Pulmonary artery endothelial cell (primary cell): Measurements from ENCODE around the gene GEMIN7. TPM values are rescaled to one million over a fixed set of nuclear protein-coding genes. Genes with fewer than 3 reads are reported as not detected.
"Not testable (repeated sequence)": the region's sequence is repeated elsewhere in the genome, so short reads cannot be mapped to it uniquely, and the experiment has no call there.

Source experiments
- DNase-seq: peaks from one replicate; pipeline ENCODE4 v3.0.0-alpha.2; 2011; ENCODE audit warnings: low read depth, low spot score
- total RNA-seq: library from RNA; depleted of rRNA; stranded (reverse); fragments of >200 nt; gene quantifications from 2 replicates; pipeline ENCODE4 v1.2.3, GENCODE V29; 2014

The GEMIN7 gene
- total RNA-seq, 1 donor from 2014 or later = 26.3 TPM

DNA sequence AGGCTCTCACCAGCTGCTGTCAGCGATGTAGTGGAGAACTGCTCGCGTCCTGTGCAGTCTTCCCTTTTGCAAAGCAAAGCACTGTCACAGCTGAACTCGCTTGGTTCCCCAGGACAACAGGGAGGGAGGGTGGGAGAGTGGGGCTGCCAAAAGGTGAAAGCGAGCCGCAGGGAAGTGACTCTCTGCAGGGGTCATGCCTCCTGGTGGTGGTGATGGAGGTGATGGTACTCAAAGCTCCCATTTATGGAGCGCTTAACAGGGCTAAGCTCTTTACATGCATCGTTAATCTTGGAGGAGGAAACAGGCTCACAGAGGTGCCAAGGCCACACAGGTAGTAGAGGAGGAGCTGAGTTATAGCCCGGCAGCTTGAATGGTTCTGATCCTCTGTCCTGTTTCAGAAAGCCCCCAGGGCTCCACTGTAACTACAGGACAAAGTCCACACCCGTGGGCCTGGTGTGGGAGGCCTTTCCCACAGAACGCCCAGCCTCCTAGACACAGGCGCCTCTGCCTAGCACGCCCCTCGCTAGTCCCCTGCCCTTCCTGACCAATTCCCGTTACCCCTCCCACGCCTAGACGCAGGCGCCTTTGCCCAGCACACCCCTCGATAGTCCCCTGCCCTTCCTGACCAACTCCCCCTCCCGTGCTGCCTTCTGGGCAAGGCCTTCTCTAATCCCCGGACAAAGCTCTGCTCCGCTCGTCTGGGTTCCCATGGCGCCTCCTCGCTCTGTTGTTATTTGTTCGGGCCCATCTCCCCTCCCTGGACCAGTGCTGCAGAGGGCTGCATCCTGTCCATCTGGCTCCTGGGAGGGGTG is 24.7 kb downstream of the GEMIN7 start:
- DNase-seq = no peak

DNA sequence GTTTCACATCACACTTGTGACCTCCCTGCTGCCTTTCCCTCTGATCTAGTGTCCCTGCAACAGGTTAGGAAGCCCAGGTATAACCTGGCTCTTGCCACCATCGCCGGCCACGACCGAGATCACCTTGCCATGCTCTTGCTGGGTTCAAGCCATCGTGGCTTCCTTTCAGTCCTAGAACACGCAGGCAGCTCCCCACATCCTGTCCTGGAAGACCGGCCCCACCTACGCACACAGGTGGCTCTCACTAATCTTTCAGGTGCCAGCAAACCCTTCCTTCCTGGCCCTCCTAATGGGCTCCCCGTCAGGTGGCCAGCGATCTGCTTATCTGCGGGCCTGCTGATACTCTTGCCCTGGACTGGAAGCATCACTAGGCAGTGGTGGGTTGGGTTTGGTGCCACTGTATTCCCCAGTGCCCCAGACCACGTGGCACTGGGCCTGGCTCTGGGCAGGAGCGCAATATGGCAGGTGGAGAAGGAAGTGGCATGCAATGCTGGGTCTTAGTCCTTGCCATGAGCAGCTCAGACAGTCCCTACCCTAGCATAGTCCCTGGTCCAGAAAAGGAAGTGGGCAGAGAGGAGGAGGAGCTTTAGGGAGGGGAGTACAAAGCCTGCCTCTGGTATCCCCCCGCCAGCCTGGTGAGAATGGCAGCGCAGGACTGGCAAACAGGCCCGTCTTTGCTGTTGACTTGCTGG is 25.7 kb downstream of the GEMIN7 start:
- DNase-seq = no peak

DNA sequence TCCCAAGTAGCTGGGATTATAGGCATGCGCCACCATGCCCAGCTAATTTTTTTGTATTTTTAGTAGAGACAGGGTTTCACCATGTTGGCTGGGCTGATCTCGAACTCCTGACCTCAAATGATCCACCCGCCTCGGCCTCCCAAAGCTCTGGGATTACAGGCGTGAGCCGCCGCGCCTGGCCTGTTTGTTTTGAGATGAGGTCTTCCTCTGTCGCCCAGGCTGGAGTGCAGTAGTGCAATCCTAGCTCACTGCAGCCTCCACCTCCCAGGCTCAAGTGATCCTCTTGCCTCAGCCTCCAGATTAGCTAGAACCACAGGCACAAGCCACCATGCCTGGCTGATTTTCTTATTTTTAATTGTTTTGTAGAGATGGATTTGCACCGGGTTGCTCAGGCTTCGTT is 27.3 kb downstream of the GEMIN7 start:
- not testable (repeated sequence) for DNase-seq

DNA sequence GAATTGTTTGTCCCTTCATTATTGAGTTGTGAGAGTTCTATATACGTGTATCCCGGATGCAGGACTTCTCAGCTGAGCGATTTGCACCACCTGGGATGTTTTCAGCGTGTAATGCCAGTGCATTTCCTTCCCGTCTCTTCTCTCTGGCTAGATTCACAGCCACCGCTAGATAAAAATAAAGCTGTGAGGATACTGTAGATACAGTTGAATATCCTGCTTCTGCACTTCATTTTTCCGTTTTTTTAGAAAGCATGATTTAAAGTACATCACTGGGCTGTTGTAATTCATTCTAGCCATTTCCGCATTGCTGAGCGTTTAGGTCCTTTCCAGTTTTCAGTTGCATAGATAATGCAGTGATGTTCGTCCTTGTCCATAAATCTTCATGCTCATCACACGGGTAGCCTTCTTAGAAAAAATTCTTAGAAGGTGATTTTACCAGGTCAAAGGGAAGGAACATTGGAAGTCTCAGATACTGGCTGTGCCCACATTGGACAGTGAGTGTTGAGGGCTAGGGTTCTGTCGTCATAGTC is 28.6 kb downstream of the GEMIN7 start:
- no peak for DNase-seq

DNA sequence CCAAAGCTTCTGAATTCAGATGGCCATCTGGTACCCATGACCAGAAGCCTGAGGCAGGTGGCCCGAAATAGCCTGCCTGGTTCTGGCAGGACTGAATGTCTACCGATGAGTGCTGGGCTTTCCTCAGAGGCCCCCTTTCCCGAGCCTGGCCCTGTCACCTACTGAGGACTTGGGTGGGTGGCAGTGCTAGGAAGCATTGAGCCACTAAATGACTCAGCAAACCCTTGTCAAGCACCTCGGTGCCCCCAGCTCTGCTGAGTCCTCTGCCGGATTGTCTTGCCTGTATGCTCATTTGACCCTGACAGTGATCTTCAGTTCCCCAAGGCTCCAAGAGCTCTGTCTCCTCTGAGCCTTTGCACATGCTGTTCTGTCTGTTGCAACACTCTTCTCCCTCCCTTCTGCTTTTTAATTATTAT is 31.8 kb downstream of the GEMIN7 start:
- no peak for DNase-seq

DNA sequence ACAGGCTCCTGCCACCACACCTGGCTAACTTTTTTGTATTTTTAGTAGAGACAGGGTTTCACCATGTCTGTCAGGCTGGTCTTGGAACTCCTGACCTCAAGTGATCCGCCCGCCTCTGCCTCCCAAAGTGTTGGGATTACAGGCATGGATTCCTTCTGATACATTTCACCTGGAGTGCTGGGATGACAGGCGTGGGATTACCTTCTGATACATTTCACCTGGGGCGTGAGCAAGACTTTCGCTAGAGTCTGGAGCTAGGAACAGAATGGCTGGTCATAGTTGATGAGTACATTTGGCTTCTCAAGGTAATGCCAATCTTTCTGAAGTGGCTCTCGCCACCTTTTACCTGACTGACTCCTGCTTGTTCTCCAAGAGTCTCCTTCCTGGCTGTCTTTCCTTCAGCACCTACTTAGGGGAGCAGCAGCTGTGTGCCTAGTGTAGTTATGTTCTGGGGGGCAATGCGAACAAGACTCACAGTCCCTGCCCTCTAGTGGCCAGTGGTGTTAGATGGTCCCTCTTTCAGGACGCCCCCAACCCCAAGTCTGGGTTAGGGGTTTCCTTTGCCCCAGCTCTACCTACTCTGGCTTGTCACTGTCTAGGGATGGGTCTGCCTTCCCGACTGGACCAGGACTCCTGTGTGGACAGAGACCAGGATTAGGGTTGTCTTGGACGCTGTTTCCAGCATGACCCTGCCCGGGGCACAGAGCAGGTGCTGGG is 33.2 kb downstream of the GEMIN7 start:
- DNase-seq = no peak

DNA sequence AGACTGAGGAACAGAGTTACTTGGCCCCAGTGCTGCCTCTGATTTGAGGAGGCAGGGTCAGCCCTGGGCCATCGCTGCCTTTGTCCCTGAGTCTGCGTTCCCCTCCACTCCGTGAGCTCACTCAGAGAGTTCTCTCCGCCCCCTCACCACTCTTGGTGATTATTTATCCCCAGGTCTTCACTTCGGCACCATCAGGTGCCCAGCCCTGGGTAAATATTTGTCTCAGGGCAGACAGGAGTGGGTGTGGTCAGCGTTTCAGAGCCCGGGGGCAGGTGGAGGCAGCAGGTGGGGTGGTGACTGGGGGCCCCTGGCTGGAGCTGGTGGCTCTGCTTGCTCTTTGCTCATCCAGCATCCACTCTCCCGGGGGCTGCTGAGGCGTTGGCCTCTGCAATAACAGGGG is 34.6 kb downstream of the GEMIN7 start:
- no peak for DNase-seq

DNA sequence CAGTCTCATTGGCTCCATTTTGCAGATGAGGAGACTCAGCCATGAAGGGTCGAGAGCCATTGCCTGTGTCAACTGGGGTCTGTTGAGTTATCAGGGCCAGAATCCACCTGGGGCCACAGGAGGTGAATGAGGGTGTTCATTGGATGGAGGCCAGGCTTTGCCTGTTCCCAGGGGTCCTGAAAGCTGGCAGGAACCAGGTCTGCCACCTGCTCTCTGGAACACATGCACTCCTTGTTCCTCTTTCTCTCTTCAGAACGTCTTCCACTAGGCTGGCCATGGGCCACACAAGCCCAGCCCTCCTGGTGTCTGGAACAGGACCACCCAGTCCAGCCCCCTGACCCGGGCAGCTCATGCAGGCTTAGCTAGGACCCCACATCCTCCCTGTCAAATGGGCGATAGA is 35.1 kb downstream of the GEMIN7 start:
- DNase-seq = no peak

DNA sequence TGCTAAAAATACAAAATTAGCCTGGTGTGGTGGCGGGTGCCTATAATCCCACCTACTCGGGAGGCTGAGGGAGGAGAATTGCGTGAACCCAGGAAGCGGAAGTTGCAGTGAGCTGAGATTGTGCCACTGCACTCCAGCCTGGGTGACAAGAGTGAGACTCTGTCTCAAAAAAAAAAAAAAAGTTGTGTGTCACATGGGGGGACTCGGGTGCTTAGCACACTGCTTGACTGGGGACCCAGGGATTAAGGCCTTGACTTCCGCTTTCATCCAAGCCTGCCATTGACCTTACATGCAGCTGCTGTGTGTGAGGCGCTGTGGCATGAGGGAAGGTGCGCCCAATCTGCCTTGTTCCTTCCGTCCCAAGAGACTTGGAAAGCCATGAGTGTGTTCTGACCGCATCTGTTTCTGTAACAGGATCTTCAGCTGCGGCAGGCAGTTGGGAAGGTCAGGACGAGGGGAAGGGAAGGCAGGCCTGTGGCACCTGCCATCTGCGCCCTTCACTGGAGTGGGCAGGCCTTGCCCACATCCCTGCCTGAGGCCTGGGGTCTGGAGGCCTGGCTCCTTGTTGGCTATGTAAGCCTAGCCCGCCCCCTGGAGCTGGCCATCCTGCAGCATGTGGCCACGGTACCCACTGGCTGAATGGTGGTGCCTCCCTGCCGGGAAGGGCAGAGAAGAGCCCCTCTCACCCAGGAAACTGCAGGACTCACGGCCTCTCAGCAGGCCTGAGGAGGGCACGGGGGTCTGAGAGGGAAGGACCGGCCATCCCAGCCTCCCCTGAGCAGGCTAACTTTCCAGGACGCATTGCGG is 37.0 kb downstream of the GEMIN7 start:
- DNase-seq = no peak

DNA sequence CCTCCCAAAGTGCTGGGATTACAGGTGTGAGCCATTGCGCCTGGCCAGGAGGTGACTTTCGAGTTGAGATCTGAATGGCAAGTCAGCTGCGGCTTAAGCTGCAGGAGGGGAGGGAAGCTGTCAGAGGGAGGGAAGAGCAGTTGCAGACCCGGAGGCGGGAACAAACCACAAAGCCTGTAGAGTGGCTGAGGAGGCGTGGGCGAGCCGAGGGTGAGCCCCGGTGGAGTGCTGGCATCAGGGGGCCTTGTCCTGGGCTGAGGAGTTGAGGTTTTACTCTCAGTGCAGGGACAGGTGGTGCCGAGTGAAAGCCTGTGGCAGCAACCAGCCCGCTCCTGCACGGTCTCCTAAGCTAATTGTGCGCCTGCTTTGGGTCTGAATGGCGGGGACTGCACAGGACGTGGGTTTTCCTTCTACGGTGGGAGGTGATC is 38.1 kb downstream of the GEMIN7 start:
- DNase-seq = no peak

DNA sequence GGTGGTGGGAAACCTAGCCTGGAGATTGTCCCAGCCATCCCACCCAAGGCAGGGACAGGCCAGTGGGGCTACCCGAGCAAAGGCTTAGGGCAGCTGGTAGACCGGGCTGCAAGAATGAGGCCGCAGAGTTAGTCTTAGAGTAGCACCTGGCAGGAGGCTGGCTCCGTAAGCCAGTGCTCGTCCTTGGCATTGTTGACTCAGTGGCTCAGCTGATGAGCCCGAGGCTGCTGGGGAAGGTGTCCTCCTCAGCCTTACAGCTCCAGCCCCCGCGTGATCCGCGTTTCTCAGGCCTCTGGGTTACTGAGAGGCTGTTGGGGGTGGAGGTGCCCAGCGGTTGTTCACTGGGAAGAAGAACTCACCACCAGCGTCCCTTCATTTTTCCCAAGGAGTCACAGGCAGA is 38.6 kb downstream of the GEMIN7 start:
- no peak for DNase-seq

DNA sequence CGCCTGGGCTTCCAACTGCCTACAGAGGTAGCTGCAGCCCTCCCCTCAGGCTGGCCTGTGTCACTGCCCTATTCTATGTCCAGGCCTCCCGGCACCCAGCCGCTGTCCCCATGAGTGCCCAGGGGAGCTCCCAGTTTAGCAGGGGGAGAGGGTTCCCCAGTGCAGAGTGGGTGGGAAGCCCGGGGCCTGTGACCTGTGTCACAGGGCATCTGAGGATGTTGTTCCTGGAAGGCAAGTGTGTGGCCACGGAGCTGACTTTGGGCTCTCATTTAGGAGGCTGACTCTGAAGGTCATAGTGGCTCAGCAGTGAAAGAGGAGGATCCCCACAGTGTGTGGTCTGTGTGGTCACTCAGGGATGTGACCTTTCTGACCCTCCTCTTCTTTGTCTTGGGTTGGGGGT is 39.0 kb downstream of the GEMIN7 start:
- no peak for DNase-seq

DNA sequence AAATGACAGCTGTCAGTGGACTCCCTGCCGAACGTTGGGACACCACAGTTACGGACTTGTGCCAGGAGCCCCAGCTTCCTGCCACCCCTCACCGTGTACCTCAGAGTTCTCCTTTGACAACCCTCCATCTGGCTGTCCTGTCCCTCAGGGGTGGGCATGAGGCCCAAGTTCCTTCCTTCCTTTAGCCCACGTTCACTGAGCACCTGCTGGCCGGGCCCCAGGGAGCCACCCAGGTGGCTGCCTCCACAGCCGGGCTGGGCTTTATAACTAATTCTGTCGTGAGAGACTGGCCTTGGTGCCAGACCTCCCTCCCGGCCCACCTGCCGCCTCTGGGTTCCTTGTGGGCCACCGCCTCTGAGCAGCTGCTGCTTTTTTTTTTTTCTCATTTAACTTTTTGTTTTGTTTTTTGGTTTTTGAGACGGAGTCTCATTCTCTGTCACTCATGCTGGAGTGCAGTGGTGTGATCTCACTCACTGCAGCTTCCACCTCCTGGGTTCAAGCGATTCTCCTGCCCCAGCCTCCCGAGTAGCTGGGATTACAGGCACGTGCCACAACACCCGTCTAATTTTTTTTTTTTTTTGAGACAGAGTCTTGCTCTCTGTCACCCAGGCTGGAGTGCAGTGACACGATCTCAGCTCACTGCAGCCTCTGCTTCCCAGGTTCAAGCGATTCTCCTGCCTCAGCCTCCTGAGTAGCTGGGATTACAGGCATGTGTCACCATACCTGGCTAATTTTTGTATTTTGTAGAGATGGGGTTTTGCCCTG is 39.7 kb downstream of the GEMIN7 start:
- not testable (repeated sequence) for DNase-seq

DNA sequence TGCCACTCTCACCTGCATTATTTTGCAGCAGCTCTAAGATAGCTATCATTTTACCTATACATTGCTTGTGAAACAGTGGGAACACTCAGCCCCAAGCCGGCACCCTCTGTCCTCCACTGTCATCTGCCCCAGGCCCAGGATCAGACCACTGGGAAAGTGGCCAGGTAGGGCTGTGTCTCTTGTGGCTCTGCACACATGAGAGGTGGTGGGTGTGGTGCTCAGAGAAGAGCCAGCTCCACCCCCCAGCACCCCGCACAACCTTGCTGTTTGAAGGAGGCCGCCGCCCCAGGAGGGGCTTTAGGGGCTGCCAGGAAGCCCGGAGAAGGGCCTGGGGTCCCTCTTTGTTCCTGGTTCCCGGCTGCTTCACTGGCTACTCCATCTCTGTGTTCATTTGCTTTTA is 40.5 kb downstream of the GEMIN7 start:
- no peak for DNase-seq

DNA sequence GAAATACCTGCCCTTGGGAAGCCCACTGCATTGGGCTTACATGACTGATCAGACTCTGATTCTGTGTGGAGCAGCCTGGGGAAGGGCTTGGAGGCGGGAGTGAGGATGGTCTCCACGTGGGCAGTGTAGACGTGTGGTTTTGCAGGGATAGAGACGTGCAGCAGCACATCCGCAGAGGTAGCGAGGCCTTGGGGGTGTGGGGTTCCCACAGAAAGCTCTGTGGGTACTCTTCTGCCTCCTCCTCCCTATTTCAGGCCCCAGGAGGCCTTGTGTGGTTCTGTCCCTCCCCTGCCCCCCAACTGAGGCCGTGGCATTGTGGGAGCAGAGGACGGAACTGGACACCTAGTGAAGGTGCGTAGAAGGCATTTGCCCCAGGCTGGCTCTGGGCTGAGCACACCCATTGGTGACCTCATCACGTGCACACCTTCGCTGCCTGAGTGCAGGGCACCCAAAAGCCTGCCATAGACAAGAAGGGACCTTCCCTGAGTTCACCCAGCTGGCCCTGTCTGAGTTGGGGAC is 42.8 kb downstream of the GEMIN7 start:
- no peak for DNase-seq

DNA sequence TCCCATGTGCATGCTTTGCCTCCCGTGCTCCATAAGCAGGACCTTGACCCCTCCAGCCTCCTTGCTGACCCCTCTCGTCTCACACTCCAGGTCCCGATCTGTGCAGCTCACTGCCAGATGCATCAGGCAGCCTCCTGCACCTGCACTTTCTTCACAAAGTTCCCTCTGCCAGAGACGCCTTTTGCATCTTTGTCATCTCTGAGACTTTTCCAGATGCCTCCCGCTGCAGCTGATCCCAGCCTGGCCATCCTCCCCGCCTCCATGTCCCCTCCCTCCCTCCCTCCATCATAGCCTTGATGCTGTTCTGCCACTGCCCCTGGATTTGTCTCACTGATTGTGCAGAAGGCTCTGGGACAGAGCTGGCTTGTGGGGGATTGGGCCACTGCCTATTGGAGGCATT is 43.8 kb downstream of the GEMIN7 start:
- DNase-seq = no peak

DNA sequence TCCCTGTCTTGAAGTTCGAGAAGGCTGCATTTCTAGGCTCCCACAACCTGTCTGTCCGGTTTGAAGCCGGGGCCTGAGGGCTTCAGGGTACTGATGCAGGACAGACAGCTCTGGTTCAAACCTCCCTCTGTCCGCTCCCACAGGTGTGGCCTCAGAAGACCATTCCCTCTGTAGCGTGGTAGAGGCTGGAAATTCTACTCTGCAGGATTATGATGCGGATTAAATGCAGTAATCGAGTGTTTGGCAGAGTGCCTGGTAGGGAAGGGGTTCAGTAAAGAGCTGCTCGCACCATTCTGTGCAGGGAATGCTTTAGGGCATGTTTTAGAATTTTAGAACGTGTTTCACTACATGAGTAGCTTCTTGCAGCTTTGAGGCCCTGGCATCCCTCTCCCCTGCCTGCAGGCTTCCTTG is 44.4 kb downstream of the GEMIN7 start:
- DNase-seq = no peak

DNA sequence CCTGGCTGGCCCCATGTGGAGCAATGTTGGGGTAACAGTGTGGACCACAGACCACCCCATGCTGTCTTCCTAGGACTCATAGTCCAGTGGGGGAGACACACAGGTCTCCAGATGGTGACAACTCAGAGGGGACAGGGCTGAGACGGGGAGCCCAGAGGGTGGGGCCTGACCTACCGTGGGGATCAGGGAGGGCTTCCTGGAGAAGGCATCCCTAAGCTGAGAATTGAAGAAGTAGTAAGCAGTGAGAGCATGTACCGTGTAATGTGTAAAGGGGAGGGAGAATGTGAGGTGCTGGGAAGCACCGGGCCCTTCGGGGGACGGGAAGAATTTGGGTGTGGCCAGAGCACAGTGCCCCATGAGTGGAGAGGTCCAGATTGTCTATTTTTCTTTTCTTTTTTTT is 45.0 kb downstream of the GEMIN7 start:
- DNase-seq = no peak

DNA sequence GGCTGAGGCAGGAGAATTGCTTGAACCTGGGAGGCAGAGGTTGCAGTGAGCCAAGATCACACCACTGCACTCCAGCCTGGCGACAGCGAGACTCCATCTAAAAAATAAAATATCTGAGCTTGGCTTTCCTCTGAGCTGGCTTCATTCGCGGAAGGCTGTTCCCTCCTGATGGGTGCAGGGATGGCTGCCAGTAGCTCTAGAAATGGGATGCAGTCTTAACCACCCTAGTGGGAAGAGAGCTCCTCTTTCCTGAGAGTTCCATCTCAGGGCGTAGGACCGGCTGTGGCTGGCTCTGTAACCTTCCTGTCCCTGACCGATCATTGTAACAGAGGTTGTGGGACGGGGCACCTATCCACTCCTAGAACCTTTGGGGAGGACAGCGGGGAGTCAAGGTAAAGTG is 46.3 kb downstream of the GEMIN7 start:
- DNase-seq = no peak

DNA sequence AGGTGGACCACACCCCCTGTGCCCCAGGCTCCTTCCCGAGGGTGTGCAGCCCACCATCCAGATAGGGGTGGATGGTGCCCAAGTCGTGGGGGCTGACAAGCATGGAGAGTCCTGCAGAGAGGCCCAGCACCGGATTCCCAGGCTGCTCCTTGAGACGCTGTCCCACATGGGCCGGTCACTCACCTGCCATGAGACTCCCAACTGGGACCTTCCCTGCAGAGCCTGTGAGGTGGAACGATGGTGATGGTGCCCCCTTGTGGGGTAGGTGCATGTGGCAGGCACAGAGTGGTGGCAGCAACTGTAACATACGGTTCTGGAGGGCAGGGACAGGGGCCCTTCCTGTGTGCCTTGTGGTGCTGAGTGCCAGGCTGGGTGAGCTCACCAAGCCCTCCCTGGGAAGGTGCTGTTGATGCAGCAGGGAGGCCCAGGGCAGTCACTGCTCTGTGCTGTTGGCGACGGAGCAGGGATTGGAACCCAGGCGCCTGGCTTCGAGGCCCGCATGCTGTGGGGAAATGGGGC is 47.0 kb downstream of the GEMIN7 start:
- no peak for DNase-seq
